Fibroblast of villous mesenchyme (primary cell): ENCODE measurements around the gene TMEM44. TPM values are rescaled to one million over a fixed set of nuclear protein-coding genes. Genes with fewer than 3 reads are reported as not detected.

ENCODE experiments used
- DNase-seq: peaks from one replicate; pipeline ENCODE4 v3.0.0-alpha.2; 2010; ENCODE audit warnings: low read depth
- H3K4me3 ChIP-seq: 2 replicates; pipeline ENCODE4 v1.5.1; 2011; ENCODE audit warnings: low read depth, mild to moderate bottlenecking, low read length
- total RNA-seq: library from RNA; depleted of rRNA; stranded (reverse); fragments of >200 nt; gene quantifications from 2 replicates; pipeline ENCODE4 v1.2.3, GENCODE V29; 2012
- TF ChIP-seq, protein P1 (sequence below): IDR thresholded peaks from 2 replicates; pipeline ENCODE4 v1.5.1; 2012; ENCODE audit warnings: low read depth, mild to moderate bottlenecking, low read length; ENCODE audit not compliant: insufficient read depth

The TMEM44 gene, protein sequence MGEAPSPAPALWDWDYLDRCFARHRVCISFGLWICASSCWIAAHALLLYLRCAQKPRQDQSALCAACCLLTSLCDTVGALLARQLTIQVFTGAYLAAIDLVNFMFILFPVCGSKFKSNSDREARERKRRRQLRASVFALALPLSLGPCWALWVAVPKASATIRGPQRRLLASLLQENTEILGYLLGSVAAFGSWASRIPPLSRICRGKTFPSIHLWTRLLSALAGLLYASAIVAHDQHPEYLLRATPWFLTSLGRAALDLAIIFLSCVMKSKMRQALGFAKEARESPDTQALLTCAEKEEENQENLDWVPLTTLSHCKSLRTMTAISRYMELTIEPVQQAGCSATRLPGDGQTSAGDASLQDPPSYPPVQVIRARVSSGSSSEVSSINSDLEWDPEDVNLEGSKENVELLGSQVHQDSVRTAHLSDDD
- 11.7 and 23.2 TPM in 2 replicates for total RNA-seq

DNA sequence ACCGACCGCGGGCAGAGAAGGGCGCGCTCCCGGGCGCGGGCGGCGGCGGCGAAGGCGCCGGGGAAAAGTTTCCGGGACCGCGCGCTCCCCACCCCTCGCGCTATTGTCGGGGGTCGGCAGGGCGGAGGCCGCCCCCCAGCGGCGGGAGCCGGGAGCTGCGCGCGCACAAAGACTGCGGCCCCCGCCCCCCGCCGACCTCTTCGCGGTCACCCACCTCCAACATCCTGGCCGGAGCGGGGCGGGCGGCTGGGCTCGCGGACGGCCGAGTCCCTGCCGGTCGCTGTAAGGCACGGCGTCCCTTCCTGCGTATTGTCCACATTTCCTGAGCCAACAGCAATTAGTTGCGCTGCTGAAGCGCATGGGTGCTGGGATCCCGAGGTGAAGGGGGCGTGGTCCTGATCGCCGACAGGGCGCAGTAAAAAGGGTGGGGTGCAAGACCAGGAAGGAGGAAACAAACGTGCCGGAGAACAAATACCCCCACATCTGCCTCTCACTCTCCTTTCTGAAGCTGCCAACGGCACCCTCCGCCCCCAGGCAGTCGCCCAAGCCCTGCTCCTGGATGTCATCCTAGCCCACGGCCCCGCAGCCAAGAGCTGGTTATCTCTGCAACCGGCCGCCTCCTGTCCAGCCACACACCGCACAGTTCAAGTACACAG lies at the start of gene TMEM44:
TSS of gene TMEM44 (minus strand) at position 71 of the 656 bp plus-strand sequence. CDS start 204 bp downstream, outside the sequence.
- TF ChIP-seq, protein P1, sequence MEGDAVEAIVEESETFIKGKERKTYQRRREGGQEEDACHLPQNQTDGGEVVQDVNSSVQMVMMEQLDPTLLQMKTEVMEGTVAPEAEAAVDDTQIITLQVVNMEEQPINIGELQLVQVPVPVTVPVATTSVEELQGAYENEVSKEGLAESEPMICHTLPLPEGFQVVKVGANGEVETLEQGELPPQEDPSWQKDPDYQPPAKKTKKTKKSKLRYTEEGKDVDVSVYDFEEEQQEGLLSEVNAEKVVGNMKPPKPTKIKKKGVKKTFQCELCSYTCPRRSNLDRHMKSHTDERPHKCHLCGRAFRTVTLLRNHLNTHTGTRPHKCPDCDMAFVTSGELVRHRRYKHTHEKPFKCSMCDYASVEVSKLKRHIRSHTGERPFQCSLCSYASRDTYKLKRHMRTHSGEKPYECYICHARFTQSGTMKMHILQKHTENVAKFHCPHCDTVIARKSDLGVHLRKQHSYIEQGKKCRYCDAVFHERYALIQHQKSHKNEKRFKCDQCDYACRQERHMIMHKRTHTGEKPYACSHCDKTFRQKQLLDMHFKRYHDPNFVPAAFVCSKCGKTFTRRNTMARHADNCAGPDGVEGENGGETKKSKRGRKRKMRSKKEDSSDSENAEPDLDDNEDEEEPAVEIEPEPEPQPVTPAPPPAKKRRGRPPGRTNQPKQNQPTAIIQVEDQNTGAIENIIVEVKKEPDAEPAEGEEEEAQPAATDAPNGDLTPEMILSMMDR = peak; percentile 47
- DNase-seq = peak; percentile 77
- peak within 1 kb of the TSS; percentile 76 for H3K4me3 ChIP-seq

DNA sequence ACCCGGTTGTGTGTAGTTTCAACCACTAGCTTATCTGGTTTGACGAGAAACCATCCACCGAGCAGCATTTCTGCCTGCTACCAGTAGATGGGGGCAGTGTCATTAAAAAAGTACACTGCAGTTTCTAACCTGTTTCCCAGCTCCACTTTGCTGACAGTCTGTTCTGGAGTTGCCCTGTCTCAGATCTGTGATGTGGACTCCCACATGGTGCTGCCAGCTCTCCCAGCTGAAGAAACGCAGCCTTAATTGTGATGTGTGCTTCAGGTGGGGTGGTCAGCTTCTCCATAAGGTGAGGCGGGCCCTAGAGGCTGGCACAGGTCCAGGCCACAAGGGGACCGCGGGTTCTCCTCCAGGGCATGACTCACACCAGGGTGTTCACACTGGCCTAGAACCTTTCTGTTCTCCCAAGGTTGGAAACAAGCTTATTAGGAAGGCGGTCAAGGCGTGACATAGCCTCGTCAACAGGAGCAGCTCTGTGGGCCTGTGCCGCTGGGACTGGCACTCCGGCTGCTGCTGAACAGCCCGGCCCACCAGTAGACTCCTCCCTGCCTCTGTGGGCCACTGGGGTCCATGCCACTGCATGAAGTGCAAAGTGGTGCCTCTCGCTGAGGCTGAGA lies 49.6 kb upstream of the TMEM44 start:
- H3K4me3 ChIP-seq = no peak overlapping the region
- DNase-seq = peak; percentile 85
- TF ChIP-seq, protein P1 = peak; percentile 96

DNA sequence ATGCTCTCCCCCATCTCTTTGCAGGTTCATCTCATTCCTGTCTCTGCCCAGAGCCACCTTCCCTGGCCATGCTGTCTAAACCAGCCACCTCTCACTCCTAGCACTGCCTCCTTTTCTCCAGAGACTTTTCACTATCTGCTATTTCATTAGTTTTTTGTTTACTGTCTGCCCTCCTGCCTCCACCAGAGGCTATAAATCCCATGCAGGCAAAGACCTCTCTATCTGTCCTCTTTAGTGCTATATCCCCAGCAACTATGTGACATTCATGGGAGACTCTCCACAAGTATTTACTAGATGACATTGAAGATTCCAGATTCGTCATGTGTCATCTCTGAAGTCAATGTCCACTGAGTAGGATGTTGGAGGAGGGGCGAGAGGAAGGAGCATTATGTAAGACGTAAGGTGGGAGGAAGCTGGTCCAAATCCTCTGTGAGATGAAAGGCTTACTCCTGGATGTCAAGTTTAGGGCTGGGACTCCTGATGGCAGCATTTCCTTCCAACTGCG lies 49.0 kb upstream of the TMEM44 start:
- no peak overlapping the region for H3K4me3 ChIP-seq
- DNase-seq = no peak
- TF ChIP-seq, protein P1 = no peak

DNA sequence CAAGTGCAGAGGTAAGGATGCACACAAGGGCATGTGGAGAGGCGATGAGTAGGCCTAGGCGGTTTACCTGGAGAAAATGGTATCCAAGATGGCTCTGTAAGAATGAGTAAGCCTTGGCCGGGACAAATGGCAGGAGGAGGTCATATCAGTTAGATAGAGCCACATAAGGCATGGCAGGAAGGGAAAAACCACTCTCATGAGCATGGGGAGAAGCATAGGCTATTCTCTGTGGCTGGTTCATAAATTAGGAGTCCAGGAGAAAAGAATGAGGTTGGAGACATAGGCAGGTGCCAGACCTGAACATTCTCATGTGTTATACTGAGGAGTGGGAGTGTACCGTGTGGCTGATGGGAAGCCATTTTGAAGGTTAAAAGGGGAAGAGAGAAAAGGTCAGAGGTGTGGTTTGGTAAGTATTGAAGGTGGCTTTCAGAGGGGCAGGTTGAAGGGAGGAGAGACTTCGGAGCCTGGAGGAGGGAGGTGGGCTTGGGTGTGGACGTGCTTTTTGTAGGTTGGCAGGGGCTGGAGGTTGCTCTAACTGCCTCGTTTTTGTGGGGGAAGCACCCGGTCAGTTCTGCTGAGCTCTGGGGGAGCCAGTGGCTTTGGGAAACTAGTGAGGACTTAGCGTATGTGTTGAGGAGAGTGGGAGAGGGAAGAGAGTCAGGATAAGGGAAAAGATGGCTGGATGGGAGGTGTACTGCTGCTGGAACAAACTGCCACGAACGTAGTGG lies 47.8 kb upstream of the TMEM44 start:
- TF ChIP-seq, protein P1 = no peak
- DNase-seq = no peak
- no peak overlapping the region for H3K4me3 ChIP-seq

DNA sequence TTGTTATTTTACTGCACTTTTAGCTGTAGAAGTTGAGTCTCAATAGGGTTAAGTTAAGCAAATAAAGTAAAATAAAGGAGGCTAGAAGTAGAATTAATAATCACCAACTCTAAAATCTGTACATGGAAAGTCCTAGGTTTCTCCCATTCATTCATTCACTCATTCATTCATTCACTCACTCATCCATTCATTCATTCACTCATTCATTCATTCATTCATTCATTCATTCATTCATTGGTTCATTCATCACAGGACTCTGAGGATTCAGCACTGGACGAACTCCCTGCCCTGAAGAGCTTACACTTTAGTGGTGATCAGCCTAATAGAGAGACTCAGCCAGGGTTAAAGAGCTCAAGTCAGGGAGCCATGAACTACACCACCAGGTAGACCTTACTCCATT lies 43.3 kb upstream of the TMEM44 start:
- H3K4me3 ChIP-seq = no peak overlapping the region
- TF ChIP-seq, protein P1 = no peak
- DNase-seq = no peak

DNA sequence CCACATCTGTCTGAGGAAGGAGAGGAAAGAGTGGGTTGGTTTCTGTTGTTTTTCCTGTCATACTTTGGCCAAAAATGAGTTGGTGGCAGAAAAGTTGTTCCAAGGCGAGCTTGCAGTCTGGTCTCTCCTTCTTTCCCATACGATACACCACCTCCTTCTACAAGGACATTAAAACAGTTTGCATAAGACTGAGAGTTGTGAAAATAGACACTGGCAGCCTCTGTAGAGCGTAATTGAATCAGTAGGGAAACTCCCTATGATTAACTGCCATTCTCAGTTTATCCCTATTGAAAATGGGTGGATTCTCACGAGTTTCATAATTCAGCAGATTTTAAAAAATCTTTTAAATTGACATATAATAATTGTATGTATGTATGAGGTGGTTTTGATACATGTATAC lies 42.5 kb upstream of the TMEM44 start:
- H3K4me3 ChIP-seq = no peak overlapping the region
- DNase-seq = no peak
- TF ChIP-seq, protein P1 = no peak
